GM13976 (cell line): Measurements from ENCODE around the gene KRT2.

Experiments used
- DNase-seq: peaks from one replicate; pipeline ENCODE4 v3.0.0; 2012; ENCODE audit warnings: low spot score
- in situ Hi-C: fragments of 300-500 bp; cut with MboI; formaldehyde crosslinking; loops from one replicate; pipeline ENCODE4 v1.12.0; 2022; ENCODE audit warnings: low sequenced_read_pairs, mixed read lengths, inconsistent platforms; ENCODE audit not compliant: unreplicated experiment
- TF ChIP-seq, protein P1 (sequence below): IDR thresholded peaks from 2 replicates; pipeline ENCODE4 v1.5.1; 2012; ENCODE audit warnings: borderline replicate concordance, mild to moderate bottlenecking; ENCODE audit not compliant: insufficient read depth; ENCODE audit errors: extremely low read depth, missing control alignments, control extremely low read depth

Gene KRT2

DNA sequence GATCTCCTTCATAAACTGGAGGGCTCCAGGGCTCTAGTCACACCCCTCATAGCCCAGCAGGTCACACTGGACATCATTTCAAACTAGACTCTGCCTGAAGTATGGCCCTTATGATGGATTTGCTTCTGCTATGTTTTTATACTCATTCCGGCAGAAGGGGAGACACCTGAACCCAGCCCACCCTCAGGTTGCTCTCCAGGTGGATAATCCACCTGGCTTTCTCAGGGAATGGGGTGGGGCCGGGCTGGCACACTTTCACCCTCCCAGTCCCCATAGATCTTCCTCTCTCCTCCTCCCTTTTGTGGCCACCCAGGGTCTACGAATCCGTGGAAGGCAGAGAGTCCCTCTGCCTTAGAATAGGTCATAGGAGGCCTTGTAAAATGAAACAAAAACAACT lies 23.9 kb downstream of the KRT2 start:
- no peak for DNase-seq
- TF ChIP-seq, protein P1, sequence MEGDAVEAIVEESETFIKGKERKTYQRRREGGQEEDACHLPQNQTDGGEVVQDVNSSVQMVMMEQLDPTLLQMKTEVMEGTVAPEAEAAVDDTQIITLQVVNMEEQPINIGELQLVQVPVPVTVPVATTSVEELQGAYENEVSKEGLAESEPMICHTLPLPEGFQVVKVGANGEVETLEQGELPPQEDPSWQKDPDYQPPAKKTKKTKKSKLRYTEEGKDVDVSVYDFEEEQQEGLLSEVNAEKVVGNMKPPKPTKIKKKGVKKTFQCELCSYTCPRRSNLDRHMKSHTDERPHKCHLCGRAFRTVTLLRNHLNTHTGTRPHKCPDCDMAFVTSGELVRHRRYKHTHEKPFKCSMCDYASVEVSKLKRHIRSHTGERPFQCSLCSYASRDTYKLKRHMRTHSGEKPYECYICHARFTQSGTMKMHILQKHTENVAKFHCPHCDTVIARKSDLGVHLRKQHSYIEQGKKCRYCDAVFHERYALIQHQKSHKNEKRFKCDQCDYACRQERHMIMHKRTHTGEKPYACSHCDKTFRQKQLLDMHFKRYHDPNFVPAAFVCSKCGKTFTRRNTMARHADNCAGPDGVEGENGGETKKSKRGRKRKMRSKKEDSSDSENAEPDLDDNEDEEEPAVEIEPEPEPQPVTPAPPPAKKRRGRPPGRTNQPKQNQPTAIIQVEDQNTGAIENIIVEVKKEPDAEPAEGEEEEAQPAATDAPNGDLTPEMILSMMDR, result no peak
- in situ Hi-C loops, result no loop called here

DNA sequence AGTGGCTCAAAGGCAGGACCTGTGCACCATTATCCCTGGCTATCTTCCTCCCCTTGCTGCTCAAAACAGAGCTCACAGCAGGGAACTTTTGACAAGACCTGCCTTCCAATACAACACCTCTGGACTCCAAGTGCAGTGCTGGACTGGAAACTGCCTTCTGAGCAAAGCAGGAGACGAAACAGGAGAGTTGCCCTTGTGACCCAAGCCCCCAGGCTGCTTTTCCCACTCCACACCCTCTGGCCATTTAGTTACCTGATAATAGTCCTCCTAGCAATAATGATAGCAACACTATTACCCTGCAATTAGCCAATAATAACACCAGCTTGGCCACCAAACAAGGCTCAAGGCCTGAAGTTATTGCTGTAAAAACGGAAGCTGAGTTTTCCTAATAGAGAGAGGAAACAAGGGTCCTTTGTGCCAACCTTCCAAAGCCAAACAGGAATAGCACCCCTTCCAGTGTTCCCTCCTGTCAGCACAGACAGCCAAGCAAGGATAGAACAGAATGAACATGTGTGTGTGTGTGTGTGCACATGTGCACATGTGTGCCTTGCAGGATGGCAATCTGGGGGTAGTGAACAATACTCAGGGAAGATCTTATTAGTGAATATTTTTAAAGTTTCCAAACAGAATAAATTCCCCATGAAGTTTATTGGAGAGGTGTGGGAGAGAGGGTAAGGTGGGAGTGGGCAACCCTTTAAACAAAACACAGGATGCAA lies 24.5 kb downstream of the KRT2 start:
- in situ Hi-C loops, result no loop called here
- TF ChIP-seq, protein P1, result no peak
- no peak for DNase-seq

DNA sequence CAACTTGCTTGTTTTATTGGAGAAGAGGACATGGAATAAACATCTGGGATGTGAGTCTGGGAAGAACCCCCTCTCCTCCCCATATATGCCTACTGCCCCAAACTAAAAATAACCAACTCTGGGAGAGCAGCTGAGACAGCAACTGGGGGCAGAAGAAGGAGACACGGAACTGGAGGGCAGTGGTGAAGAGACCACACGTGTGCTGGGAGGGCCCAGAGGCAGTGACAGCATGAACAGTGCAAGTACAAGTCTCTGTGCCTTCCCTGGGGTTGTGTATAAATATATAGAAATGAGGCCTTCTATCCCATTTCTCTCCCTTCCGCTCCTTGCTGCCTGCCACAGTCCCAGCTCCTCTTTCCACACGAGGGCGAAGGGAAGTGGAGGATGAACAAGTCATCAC lies 29.7 kb downstream of the KRT2 start:
- in situ Hi-C loops, result no loop called here
- TF ChIP-seq, protein P1, result no peak
- DNase-seq, result no peak

DNA sequence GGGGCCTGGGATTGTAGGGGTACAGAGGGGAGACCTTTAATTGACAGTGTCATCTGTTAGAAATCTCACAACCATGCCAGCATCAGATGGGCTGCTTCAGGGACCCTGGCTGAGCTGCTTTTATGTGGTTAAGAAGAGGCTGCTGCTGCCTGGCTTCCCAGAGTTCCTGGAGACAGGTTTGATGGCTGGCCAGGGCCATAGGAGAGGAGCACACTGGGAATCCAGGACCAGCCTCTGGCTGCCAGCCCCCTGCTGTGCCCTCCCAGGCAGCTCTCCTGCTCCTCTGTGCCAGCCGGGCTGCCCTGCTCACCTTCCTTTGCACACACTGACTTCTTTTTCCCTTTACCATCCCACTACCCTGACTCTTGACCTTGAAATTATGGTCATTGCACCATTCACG lies 33.1 kb downstream of the KRT2 start:
- DNase-seq, result no peak
- in situ Hi-C loops, result no loop called here
- TF ChIP-seq, protein P1, result no peak

DNA sequence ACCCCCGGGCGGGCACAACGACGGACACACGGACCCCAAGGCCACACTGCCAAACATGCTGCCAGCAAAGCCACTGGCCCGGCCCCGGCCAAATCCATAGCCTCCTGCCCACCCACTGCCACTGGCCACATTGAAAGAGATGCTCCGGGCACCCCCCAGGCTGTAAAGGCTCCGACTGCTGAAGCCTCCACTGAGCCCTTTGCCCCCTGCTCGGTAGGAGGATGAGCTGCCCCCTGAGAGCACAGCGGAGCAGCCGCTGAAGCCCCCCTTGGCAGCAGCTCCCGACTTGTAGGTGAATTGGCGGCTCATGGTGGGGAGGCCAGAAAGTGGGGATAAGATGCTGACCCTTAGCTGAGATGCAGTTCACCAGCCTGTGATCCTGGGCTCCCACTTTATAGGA lies 33.8 kb downstream of the KRT2 start, which contains the start of gene KRT73:
TSS of gene KRT73 (minus strand) at position 344 of the 400 bp plus-strand sequence. CDS start at position 309, 35 bp downstream.
- in situ Hi-C loops, result no loop called here
- TF ChIP-seq, protein P1, result no peak
- no peak for DNase-seq

DNA sequence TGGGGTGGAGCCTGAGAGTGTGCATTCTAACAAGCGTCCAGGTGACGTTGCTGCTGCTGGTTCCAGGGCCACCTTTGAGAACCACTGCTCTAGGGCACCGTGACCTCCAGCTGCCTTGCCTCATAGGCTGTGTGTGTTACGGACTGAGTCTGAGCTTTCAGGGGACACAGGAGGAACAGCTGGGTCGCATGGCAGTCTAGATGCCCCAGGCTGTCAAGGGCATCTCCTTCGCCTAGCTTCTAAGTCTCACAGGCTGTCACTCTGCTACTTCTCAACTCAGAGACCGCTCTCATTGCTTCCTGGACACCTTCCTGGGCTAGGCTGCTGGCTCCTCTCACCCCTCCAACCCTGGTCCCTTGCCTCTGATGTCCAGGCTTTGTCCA lies 34.6 kb downstream of the KRT2 start:
- DNase-seq, result no peak
- TF ChIP-seq, protein P1, result no peak
- in situ Hi-C loops, result no loop called here
